H1 (cell line): Measurements from ENCODE around the gene COL6A3. TPM values are rescaled to one million over a fixed set of nuclear protein-coding genes. Genes with fewer than 3 reads are reported as not detected.

Experiments used
- TCF12 ChIP-seq: IDR thresholded peaks from 2 replicates; pipeline ENCODE4 v1.6.1; 2011; ENCODE audit warnings: low read depth, mild to moderate bottlenecking, low read length
- polyA plus RNA-seq, 7 experiments: library from polyadenylated mRNA; depleted of rRNA in 3 of 7; stranded (reverse) in 5 of 7; unstranded in 2 of 7; fragments of >200 nt in 5 of 7; fragments of 200-250 nt in 2 of 7; gene quantifications; 1 replicate in 5 of 7; 2 replicates in 1 of 7; 4 replicates in 1 of 7; pipeline versions ENCODE4 v1.2.1 to v1.2.3, GENCODE V29; 2011 to 2013; ENCODE audit warnings: missing spikeins in 2 of 7, mixed read lengths in 2 of 7
- total RNA-seq: library from RNA; stranded (reverse); fragmentation: NEBNext Ultra II Directional; extraction: Animal tissue kit (Norgen Biotek cat#: 25700); gene quantifications from 2 replicates; pipeline ENCODE4 v1.2.1, GENCODE V29; 2021
- TF ChIP-seq, protein P1 (sequence below): fragments of 300-600 bp; sonication (generic); IDR thresholded peaks from 2 replicates; pipeline ENCODE4 v1.7.1; 2012; ENCODE audit warnings: low read length, moderate library complexity, mild to moderate bottlenecking, inconsistent platforms; ENCODE audit not compliant: insufficient replicate concordance

COL6A3 gene
- total and polyA plus RNA-seq, 2 of the 8 experiments (the other 6 are each of a cell fraction or from before 2014, with no cell fraction given): 1.2 to 3.4 TPM

GRCh38 chr2:237404413-237404812 lies 9.6 kb downstream of the COL6A3 start (continued):
- no peak for TF ChIP-seq TCF12
- TF ChIP-seq, protein P1, sequence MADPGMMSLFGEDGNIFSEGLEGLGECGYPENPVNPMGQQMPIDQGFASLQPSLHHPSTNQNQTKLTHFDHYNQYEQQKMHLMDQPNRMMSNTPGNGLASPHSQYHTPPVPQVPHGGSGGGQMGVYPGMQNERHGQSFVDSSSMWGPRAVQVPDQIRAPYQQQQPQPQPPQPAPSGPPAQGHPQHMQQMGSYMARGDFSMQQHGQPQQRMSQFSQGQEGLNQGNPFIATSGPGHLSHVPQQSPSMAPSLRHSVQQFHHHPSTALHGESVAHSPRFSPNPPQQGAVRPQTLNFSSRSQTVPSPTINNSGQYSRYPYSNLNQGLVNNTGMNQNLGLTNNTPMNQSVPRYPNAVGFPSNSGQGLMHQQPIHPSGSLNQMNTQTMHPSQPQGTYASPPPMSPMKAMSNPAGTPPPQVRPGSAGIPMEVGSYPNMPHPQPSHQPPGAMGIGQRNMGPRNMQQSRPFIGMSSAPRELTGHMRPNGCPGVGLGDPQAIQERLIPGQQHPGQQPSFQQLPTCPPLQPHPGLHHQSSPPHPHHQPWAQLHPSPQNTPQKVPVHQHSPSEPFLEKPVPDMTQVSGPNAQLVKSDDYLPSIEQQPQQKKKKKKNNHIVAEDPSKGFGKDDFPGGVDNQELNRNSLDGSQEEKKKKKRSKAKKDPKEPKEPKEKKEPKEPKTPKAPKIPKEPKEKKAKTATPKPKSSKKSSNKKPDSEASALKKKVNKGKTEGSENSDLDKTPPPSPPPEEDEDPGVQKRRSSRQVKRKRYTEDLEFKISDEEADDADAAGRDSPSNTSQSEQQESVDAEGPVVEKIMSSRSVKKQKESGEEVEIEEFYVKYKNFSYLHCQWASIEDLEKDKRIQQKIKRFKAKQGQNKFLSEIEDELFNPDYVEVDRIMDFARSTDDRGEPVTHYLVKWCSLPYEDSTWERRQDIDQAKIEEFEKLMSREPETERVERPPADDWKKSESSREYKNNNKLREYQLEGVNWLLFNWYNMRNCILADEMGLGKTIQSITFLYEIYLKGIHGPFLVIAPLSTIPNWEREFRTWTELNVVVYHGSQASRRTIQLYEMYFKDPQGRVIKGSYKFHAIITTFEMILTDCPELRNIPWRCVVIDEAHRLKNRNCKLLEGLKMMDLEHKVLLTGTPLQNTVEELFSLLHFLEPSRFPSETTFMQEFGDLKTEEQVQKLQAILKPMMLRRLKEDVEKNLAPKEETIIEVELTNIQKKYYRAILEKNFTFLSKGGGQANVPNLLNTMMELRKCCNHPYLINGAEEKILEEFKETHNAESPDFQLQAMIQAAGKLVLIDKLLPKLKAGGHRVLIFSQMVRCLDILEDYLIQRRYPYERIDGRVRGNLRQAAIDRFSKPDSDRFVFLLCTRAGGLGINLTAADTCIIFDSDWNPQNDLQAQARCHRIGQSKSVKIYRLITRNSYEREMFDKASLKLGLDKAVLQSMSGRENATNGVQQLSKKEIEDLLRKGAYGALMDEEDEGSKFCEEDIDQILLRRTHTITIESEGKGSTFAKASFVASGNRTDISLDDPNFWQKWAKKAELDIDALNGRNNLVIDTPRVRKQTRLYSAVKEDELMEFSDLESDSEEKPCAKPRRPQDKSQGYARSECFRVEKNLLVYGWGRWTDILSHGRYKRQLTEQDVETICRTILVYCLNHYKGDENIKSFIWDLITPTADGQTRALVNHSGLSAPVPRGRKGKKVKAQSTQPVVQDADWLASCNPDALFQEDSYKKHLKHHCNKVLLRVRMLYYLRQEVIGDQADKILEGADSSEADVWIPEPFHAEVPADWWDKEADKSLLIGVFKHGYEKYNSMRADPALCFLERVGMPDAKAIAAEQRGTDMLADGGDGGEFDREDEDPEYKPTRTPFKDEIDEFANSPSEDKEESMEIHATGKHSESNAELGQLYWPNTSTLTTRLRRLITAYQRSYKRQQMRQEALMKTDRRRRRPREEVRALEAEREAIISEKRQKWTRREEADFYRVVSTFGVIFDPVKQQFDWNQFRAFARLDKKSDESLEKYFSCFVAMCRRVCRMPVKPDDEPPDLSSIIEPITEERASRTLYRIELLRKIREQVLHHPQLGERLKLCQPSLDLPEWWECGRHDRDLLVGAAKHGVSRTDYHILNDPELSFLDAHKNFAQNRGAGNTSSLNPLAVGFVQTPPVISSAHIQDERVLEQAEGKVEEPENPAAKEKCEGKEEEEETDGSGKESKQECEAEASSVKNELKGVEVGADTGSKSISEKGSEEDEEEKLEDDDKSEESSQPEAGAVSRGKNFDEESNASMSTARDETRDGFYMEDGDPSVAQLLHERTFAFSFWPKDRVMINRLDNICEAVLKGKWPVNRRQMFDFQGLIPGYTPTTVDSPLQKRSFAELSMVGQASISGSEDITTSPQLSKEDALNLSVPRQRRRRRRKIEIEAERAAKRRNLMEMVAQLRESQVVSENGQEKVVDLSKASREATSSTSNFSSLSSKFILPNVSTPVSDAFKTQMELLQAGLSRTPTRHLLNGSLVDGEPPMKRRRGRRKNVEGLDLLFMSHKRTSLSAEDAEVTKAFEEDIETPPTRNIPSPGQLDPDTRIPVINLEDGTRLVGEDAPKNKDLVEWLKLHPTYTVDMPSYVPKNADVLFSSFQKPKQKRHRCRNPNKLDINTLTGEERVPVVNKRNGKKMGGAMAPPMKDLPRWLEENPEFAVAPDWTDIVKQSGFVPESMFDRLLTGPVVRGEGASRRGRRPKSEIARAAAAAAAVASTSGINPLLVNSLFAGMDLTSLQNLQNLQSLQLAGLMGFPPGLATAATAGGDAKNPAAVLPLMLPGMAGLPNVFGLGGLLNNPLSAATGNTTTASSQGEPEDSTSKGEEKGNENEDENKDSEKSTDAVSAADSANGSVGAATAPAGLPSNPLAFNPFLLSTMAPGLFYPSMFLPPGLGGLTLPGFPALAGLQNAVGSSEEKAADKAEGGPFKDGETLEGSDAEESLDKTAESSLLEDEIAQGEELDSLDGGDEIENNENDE: no peak
- TF ChIP-seq, all 59 proteins: peak for 0
